ENCODE measurements around the gene ARSI.

ARSI gene

GRCh38 chr5:150289551-150290390 is 12.9 kb downstream of the ARSI start, which contains the start of gene CAMK2A:
TSS of gene CAMK2A (minus strand) at chr5:150289773. CDS start at chr5:150289625, 148 bp downstream.
- WGBS = 74% methylated on average over 26 of the region's 26 CpGs
- H2AK5ac ChIP-seq (ENCODE audit: low read length, severe bottlenecking) = no peak within 1 kb of the TSS
- no peak within 1 kb of the TSS for H2BK120ac ChIP-seq (ENCODE audit: low read depth, low read length)
- no peaks in the 10 kb centered on the region for H3K9me3 ChIP-seq (ENCODE audit: control insufficient read depth, low read length)
- peak within 1 kb of the TSS in 1 of 2 experiments; percentile 39 for H3K14ac ChIP-seq (ENCODE audit: low read length in 2 of 2)
- H2AFZ ChIP-seq (ENCODE audit: low read depth, low read length) = no peak within 1 kb of the TSS
- H3K36me3 ChIP-seq (ENCODE audit: control insufficient read depth in 1 of 2, insufficient read depth in 2 of 2, low read depth in 1 of 2, low read length in 2 of 2) = peaks cover 0 to 18% of the 10 kb centered on the region in 2 experiments
- no peak within 1 kb of the TSS for H2BK15ac ChIP-seq (ENCODE audit: low read depth, poor library complexity, severe bottlenecking)
- peaks cover 36% of the 10 kb centered on the region for H3K4me1 ChIP-seq (ENCODE audit: control insufficient read depth, insufficient read depth, low read depth, low read length)
- H3K79me1 ChIP-seq (replicated peaks; ENCODE audit: low read length, poor library complexity, severe bottlenecking) = peaks cover 8% of the 10 kb centered on the region
- no peak within 1 kb of the TSS for H2BK12ac ChIP-seq (ENCODE audit: low read length in 2 of 2)
- no peak within 1 kb of the TSS for H2BK5ac ChIP-seq (ENCODE audit: low read depth, low read length, poor library complexity, severe bottlenecking)
- H3K23ac ChIP-seq (ENCODE audit: low read length in 2 of 2) = no peak within 1 kb of the TSS
- H3K4ac ChIP-seq (ENCODE audit: low read depth in 1 of 2, low read length in 2 of 2) = no peak within 1 kb of the TSS
- no peak within 1 kb of the TSS for H3K4me3 ChIP-seq (ENCODE audit: insufficient read depth in 1 of 2, low read depth in 1 of 2, low read length in 2 of 2)
- no peak within 1 kb of the TSS for H4K8ac ChIP-seq (ENCODE audit: low read length)
- H3K9ac ChIP-seq (ENCODE audit: low read length) = no peak within 1 kb of the TSS
- no peak within 1 kb of the TSS for H3K18ac ChIP-seq (ENCODE audit: low read depth in 1 of 2, low read length in 2 of 2)
- no peak within 1 kb of the TSS for H3K4me2 ChIP-seq (ENCODE audit: low read length, poor library complexity, severe bottlenecking)
- no peak within 1 kb of the TSS for H3K27ac ChIP-seq (ENCODE audit: low read length, poor library complexity, severe bottlenecking)
- DNase-seq = no peak
- H4K91ac ChIP-seq (ENCODE audit: low read length) = no peak within 1 kb of the TSS
- no peaks in the 10 kb centered on the region for H3K27me3 ChIP-seq (ENCODE audit: control insufficient read depth in 1 of 2, insufficient read depth in 1 of 2, low read length in 2 of 2)

GRCh38 chr5:150288791-150289190 is 13.9 kb downstream of the ARSI start:
- no peak overlapping the region for H2AFZ ChIP-seq (ENCODE audit: low read depth, low read length)
- 83% methylated on average over 2 of the region's 6 CpGs for WGBS
- H3K4me2 ChIP-seq (ENCODE audit: low read length, poor library complexity, severe bottlenecking) = no peak overlapping the region
- H3K27ac ChIP-seq (ENCODE audit: low read length, poor library complexity, severe bottlenecking) = no peak overlapping the region
- no peaks in the 10 kb centered on the region for H3K79me1 ChIP-seq (replicated peaks; ENCODE audit: low read length, poor library complexity, severe bottlenecking)
- no peak overlapping the region for H2BK15ac ChIP-seq (ENCODE audit: low read depth, poor library complexity, severe bottlenecking)
- H2BK12ac ChIP-seq (ENCODE audit: low read length in 2 of 2) = no peak overlapping the region
- no peaks in the 10 kb centered on the region for H3K27me3 ChIP-seq (ENCODE audit: control insufficient read depth in 1 of 2, insufficient read depth in 1 of 2, low read length in 2 of 2)
- H3K4me1 ChIP-seq (ENCODE audit: control insufficient read depth, insufficient read depth, low read depth, low read length) = peaks cover 29% of the 10 kb centered on the region
- H3K36me3 ChIP-seq (ENCODE audit: control insufficient read depth in 1 of 2, insufficient read depth in 2 of 2, low read depth in 1 of 2, low read length in 2 of 2) = peaks cover 0 to 17% of the 10 kb centered on the region in 2 experiments
- no peak overlapping the region for H3K4me3 ChIP-seq (ENCODE audit: insufficient read depth in 1 of 2, low read depth in 1 of 2, low read length in 2 of 2)
- H3K18ac ChIP-seq (ENCODE audit: low read depth in 1 of 2, low read length in 2 of 2) = no peak overlapping the region
- no peak overlapping the region for H3K23ac ChIP-seq (ENCODE audit: low read length in 2 of 2)
- no peaks in the 10 kb centered on the region for H3K9me3 ChIP-seq (ENCODE audit: control insufficient read depth, low read length)
- no peak overlapping the region for H3K4ac ChIP-seq (ENCODE audit: low read depth in 1 of 2, low read length in 2 of 2)
- H4K91ac ChIP-seq (ENCODE audit: low read length) = no peak overlapping the region
- H3K9ac ChIP-seq (ENCODE audit: low read length) = no peak overlapping the region
- no peak overlapping the region for H4K8ac ChIP-seq (ENCODE audit: low read length)
- DNase-seq = no peak
- no peak overlapping the region for H2AK5ac ChIP-seq (ENCODE audit: low read length, severe bottlenecking)
- H2BK120ac ChIP-seq (ENCODE audit: low read depth, low read length) = no peak overlapping the region
- H2BK5ac ChIP-seq (ENCODE audit: low read depth, low read length, poor library complexity, severe bottlenecking) = no peak overlapping the region
- no peak overlapping the region for H3K14ac ChIP-seq (ENCODE audit: low read length in 2 of 2)

- Histone ChIP-seq H3K23ac (ENCODE audit: low read length in 2 of 2) (no peak overlapping the region), H3K4me1 (ENCODE audit: control insufficient read depth, insufficient read depth, low read depth, low read length) (peaks cover 24% of the 10 kb centered on the region), H2AFZ (ENCODE audit: low read depth, low read length) (no peak overlapping the region), H3K27me3 (ENCODE audit: control insufficient read depth in 1 of 2, insufficient read depth in 1 of 2, low read length in 2 of 2) (no peaks in the 10 kb centered on the region), H3K27ac (ENCODE audit: low read length, poor library complexity, severe bottlenecking) (no peak overlapping the region), H2BK5ac (ENCODE audit: low read depth, low read length, poor library complexity, severe bottlenecking) (no peak overlapping the region), H4K91ac (ENCODE audit: low read length) (no peak overlapping the region), H3K14ac (ENCODE audit: low read length in 2 of 2) (no peak overlapping the region), H4K8ac (ENCODE audit: low read length) (no peak overlapping the region), H3K9ac (ENCODE audit: low read length) (no peak overlapping the region), H2AK5ac (ENCODE audit: low read length, severe bottlenecking) (no peak overlapping the region), H3K4me2 (ENCODE audit: low read length, poor library complexity, severe bottlenecking) (no peak overlapping the region), H3K36me3 (ENCODE audit: control insufficient read depth in 1 of 2, insufficient read depth in 2 of 2, low read depth in 1 of 2, low read length in 2 of 2) (peaks cover 0 to 14% of the 10 kb centered on the region in 2 experiments), H3K4me3 (ENCODE audit: insufficient read depth in 1 of 2, low read depth in 1 of 2, low read length in 2 of 2) (no peak overlapping the region), H2BK15ac (ENCODE audit: low read depth, poor library complexity, severe bottlenecking) (no peak overlapping the region), H3K79me1 (replicated peaks; ENCODE audit: low read length, poor library complexity, severe bottlenecking) (no peaks in the 10 kb centered on the region), H2BK120ac (ENCODE audit: low read depth, low read length) (no peak overlapping the region), H3K4ac (ENCODE audit: low read depth in 1 of 2, low read length in 2 of 2) (no peak overlapping the region), H3K9me3 (ENCODE audit: control insufficient read depth, low read length) (no peaks in the 10 kb centered on the region), H3K18ac (ENCODE audit: low read depth in 1 of 2, low read length in 2 of 2) (no peak overlapping the region), H2BK12ac (ENCODE audit: low read length in 2 of 2) (no peak overlapping the region)
- WGBS = 92% methylated on average over 4 of the region's 4 CpGs
- DNase-seq = no peak
Measured at GRCh38 chr5:150288361-150288760, 14.3 kb downstream of the ARSI start.

GRCh38 chr5:150286820-150287219 is 15.9 kb downstream of the ARSI start:
- no peak overlapping the region for H3K9ac ChIP-seq (ENCODE audit: low read length)
- no peak overlapping the region for H3K4me2 ChIP-seq (ENCODE audit: low read length, poor library complexity, severe bottlenecking)
- no peaks in the 10 kb centered on the region for H3K27me3 ChIP-seq (ENCODE audit: control insufficient read depth in 1 of 2, insufficient read depth in 1 of 2, low read length in 2 of 2)
- H4K8ac ChIP-seq (ENCODE audit: low read length) = no peak overlapping the region
- no peak overlapping the region for H3K4ac ChIP-seq (ENCODE audit: low read depth in 1 of 2, low read length in 2 of 2)
- peaks cover 0 to 14% of the 10 kb centered on the region in 2 experiments for H3K36me3 ChIP-seq (ENCODE audit: control insufficient read depth in 1 of 2, insufficient read depth in 2 of 2, low read depth in 1 of 2, low read length in 2 of 2)
- H2BK120ac ChIP-seq (ENCODE audit: low read depth, low read length) = no peak overlapping the region
- WGBS = 59% methylated on average over 4 of the region's 5 CpGs
- no peaks in the 10 kb centered on the region for H3K9me3 ChIP-seq (ENCODE audit: control insufficient read depth, low read length)
- no peak overlapping the region for H3K18ac ChIP-seq (ENCODE audit: low read depth in 1 of 2, low read length in 2 of 2)
- H2BK12ac ChIP-seq (ENCODE audit: low read length in 2 of 2) = no peak overlapping the region
- H3K27ac ChIP-seq (ENCODE audit: low read length, poor library complexity, severe bottlenecking) = no peak overlapping the region
- no peak overlapping the region for H2AFZ ChIP-seq (ENCODE audit: low read depth, low read length)
- H3K4me3 ChIP-seq (ENCODE audit: insufficient read depth in 1 of 2, low read depth in 1 of 2, low read length in 2 of 2) = no peak overlapping the region
- peaks cover 15% of the 10 kb centered on the region for H3K4me1 ChIP-seq (ENCODE audit: control insufficient read depth, insufficient read depth, low read depth, low read length)
- no peaks in the 10 kb centered on the region for H3K79me1 ChIP-seq (replicated peaks; ENCODE audit: low read length, poor library complexity, severe bottlenecking)
- no peak overlapping the region for H4K91ac ChIP-seq (ENCODE audit: low read length)
- no peak for DNase-seq
- no peak overlapping the region for H2BK5ac ChIP-seq (ENCODE audit: low read depth, low read length, poor library complexity, severe bottlenecking)
- no peak overlapping the region for H3K14ac ChIP-seq (ENCODE audit: low read length in 2 of 2)
- H3K23ac ChIP-seq (ENCODE audit: low read length in 2 of 2) = no peak overlapping the region
- H2BK15ac ChIP-seq (ENCODE audit: low read depth, poor library complexity, severe bottlenecking) = no peak overlapping the region
- no peak overlapping the region for H2AK5ac ChIP-seq (ENCODE audit: low read length, severe bottlenecking)
